Calu3 (cell line): ENCODE results near the gene SLC35G3. TPM values are rescaled to one million over a fixed set of nuclear protein-coding genes. Genes with fewer than 3 reads are reported as not detected.

ENCODE experiments used
- BruUV-seq: library from RNA; stranded (reverse); fragments of 400-500 nt; replicated peaks from 2 replicates; lab custom pipeline; 2021; lab: Mats Ljungman, UMichigan
- CTCF ChIA-PET: fragments of 300-600 bp; sonication (Branson Sonifier 250); formaldehyde crosslinking; loops from one replicate; lab custom pipeline; 2022; ENCODE audit warnings: antibody characterized with exemption; lab: Charles Lee
- DNase-seq: peaks from one replicate; pipeline ENCODE4 v3.0.0; 2022
- H3K27ac Mint-ChIP-seq: one replicate; pipeline ENCODE4 v1.8.0; 2022; ENCODE audit warnings: mixed read lengths; ENCODE audit not compliant: unreplicated experiment
- H3K27me3 Mint-ChIP-seq: one replicate; pipeline ENCODE4 v1.8.0; 2022; ENCODE audit warnings: mixed read lengths; ENCODE audit not compliant: unreplicated experiment
- H3K36me3 Mint-ChIP-seq: one replicate; pipeline ENCODE4 v1.8.0; 2022; ENCODE audit warnings: mild to moderate bottlenecking, moderate library complexity, mixed read lengths; ENCODE audit not compliant: insufficient read depth, unreplicated experiment
- H3K4me1 Mint-ChIP-seq: one replicate; pipeline ENCODE4 v1.8.0; 2022; ENCODE audit warnings: mild to moderate bottlenecking, low read depth, mixed read lengths; ENCODE audit not compliant: unreplicated experiment
- H3K4me3 Mint-ChIP-seq: one replicate; pipeline ENCODE4 v1.8.0; 2022; ENCODE audit warnings: mild to moderate bottlenecking, low read depth, moderate library complexity, mixed read lengths; ENCODE audit not compliant: unreplicated experiment
- H3K9me3 Mint-ChIP-seq: one replicate; pipeline ENCODE4 v1.8.0; 2022; ENCODE audit warnings: low read depth, mixed read lengths; ENCODE audit not compliant: unreplicated experiment
- intact Hi-C: fragments of 100-400 bp; cut with micrococcal nuclease; formaldehyde crosslinking; loops from one replicate; pipeline ENCODE4 v1.10.0; 2022; ENCODE audit not compliant: unreplicated experiment
- total RNA-seq: library from RNA; stranded (reverse); gene quantifications from 2 replicates; pipeline ENCODE4 v1.2.3, GENCODE V29; 2022
- TF ChIP-seq, protein P1 (sequence below): fragments of 200-600 bp; IDR thresholded peaks from one replicate; pipeline ENCODE4 v1.8.0; 2022; ENCODE audit warnings: antibody characterized with exemption; ENCODE audit not compliant: unreplicated experiment

SLC35G3 gene
- total RNA-seq, 1 experiment from 2014 or later: not detected

DNA sequence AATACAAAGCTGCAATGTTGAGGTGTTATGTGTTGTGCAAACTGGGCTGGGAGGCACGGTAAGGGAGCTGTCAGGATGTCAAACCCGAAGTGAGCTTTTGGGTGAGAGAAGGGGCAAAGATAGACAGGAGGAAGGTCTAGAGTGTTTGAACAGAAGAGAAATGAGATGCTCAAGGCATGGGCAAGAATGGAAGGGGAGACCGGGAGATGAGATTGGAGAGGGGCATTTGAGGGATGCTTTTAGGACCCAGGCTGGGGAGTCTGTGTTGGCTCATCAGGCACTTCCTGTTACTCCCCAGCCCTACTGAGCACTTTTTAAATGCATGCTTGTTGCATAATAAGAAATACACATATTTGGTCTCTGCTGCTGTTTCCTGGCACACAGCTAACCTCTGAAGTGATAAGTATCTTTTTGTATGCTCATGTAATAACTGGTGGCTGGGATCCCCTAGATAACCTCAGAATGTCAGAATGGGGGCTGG lies 32.9 kb downstream of the SLC35G3 start:
- no peak for DNase-seq
- Mint-ChIP-seq H3K9me3 (no peaks in the 10 kb centered on the region), H3K27me3 (peaks cover 53% of the 10 kb centered on the region), H3K27ac (no peak overlapping the region), H3K4me1 (peaks cover 6% of the 10 kb centered on the region), H3K36me3 (no peaks in the 10 kb centered on the region), H3K4me3 (no peak overlapping the region)
- CTCF ChIA-PET: interaction anchor here (1.0 kb wide), 1 partner anchor 9 kb away, joined by 3 read pairs; no protein-coding TSS in a partner anchor
- TF ChIP-seq, protein P1, sequence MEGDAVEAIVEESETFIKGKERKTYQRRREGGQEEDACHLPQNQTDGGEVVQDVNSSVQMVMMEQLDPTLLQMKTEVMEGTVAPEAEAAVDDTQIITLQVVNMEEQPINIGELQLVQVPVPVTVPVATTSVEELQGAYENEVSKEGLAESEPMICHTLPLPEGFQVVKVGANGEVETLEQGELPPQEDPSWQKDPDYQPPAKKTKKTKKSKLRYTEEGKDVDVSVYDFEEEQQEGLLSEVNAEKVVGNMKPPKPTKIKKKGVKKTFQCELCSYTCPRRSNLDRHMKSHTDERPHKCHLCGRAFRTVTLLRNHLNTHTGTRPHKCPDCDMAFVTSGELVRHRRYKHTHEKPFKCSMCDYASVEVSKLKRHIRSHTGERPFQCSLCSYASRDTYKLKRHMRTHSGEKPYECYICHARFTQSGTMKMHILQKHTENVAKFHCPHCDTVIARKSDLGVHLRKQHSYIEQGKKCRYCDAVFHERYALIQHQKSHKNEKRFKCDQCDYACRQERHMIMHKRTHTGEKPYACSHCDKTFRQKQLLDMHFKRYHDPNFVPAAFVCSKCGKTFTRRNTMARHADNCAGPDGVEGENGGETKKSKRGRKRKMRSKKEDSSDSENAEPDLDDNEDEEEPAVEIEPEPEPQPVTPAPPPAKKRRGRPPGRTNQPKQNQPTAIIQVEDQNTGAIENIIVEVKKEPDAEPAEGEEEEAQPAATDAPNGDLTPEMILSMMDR: no peak
- BruUV-seq: no TSS peak
- intact Hi-C loops: no loop called here

DNA sequence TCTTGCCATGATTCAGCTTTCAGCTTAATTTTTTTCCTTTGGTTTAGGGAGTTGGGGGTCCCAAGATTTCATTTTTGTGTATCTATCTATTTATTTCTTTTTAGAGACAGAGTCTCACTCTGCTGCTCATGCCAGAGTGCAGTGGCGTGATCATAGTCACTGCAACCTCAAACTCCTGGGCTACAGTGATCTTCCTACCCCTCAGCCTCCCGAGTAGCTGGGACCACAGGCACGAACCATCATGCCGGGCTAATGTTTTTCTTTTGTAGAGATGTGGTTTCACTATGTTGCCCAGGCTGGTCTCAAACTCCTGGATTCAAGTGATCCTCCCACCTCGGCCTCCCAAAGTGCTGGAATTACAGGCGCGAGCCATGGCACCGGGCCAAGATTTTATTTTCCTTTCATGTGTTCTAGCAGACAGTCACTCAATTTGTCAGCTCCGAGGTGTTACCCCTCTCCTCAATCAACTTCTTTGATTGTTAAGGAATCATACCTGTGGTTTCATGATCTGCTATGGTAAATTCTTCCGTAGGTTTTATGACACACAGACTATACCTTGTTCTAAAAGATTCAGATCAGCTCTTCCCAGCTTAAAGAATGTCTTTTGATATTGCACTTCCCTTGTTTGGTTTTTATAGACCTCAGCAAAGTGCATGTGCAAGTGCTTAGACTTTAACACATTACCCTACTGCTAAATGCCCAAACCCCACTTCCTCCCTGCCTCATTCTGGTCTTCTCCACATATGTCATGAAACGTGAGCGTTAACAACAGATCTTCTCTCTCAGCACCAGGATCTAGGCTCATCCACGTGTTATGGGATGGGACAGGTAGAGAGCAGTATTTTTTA lies 33.6 kb downstream of the SLC35G3 start:
- Mint-ChIP-seq H3K9me3 (no peaks in the 10 kb centered on the region), H3K27me3 (peaks cover 60% of the 10 kb centered on the region), H3K4me1 (peaks cover 6% of the 10 kb centered on the region), H3K4me3 (no peak overlapping the region), H3K27ac (no peak overlapping the region), H3K36me3 (no peaks in the 10 kb centered on the region)
- TF ChIP-seq, protein P1: no peak
- no peak for DNase-seq
- intact Hi-C loops: no loop called here
- CTCF ChIA-PET: interaction anchor here (1.0 kb wide), 1 partner anchor 9 kb away, joined by 3 read pairs; no protein-coding TSS in a partner anchor
- no TSS peak for BruUV-seq

DNA sequence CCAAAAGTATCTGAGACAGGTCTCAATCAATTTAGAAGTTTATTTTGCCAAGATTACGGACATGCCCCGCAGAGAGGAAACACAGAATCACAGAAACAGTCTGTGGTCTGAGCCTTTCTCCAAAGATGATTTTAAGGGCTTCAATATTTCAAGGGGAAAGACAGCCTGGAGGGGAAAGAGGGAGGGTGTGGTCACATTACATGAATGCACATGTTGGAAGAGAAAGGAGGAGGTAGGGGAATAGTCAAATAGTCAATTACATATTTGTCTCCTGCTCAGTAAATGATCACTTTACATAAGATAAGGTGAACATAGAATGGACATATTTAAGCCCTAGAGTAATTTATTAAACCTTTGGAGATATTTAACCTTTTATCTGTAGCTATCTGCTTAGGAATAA lies 34.3 kb downstream of the SLC35G3 start:
- peaks cover 64% of the 10 kb centered on the region for H3K27me3 Mint-ChIP-seq
- CTCF ChIA-PET: no interaction called here
- TF ChIP-seq, protein P1: no peak
- H3K9me3 Mint-ChIP-seq: no peaks in the 10 kb centered on the region
- no peak overlapping the region for H3K4me3 Mint-ChIP-seq
- H3K36me3 Mint-ChIP-seq: no peaks in the 10 kb centered on the region
- no TSS peak for BruUV-seq
- H3K4me1 Mint-ChIP-seq: peaks cover 6% of the 10 kb centered on the region
- intact Hi-C loops: no loop called here
- no peak for DNase-seq
- H3K27ac Mint-ChIP-seq: no peak overlapping the region

DNA sequence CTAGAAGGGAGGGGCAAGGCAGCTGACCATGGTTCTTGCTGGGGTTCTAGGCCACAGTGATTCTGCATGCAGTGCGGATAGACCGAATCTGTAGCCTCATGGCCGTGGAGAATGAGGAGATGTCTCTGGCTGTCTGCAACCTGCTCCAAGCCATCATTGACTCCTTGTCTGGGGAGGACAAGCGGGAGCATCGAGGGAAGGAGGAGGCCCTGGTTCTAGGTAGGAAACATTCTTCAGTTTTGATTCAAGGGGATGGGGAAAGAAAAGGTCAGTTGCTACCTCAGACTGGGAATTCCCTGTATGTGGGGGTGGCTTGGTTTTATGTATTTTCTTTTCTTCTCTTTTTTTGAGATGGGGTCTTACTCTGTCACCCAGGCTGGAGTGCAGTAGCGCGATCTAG lies 38.9 kb downstream of the SLC35G3 start:
- Mint-ChIP-seq H3K4me3 (no peak overlapping the region), H3K27ac (no peak overlapping the region), H3K36me3 (no peaks in the 10 kb centered on the region), H3K4me1 (no peaks in the 10 kb centered on the region), H3K9me3 (no peaks in the 10 kb centered on the region), H3K27me3 (peaks cover 55% of the 10 kb centered on the region)
- CTCF ChIA-PET: interaction anchor here (1.5 kb wide), 1 partner anchor 12 kb away, joined by 4 read pairs; no protein-coding TSS in a partner anchor
- no TSS peak for BruUV-seq
- intact Hi-C loops: no loop called here
- TF ChIP-seq, protein P1: no peak
- DNase-seq: no peak
